HEK293 (cell line): Measurements from ENCODE around the gene SMARCB1.

Experiments
- CTCF ChIA-PET: fragments of 350-600 bp; formaldehyde crosslinking; extraction: SDS; loops from one replicate; lab custom pipeline; 2021; ENCODE audit warnings: antibody characterized with exemption; lab: Yijun Ruan, JAX
- POLR2A ChIA-PET: fragments of 300-600 bp; formaldehyde crosslinking; extraction: SDS; loops from one replicate; lab custom pipeline; 2020; ENCODE audit warnings: antibody characterized with exemption, inconsistent platforms; lab: Yijun Ruan, JAX
- H3K27ac ChIP-seq: fragments of 200-500 bp; sonication (Bioruptor generic); 2 replicates; pipeline ENCODE4 v1.5.1; 2014; ENCODE audit warnings: low read depth, low read length, control low read depth, inconsistent platforms; ENCODE audit errors: extremely low read depth
- H3K36me3 ChIP-seq, 2 experiments: fragments of 200-500 bp in 1 of 2; sonication (Bioruptor generic) in 1 of 2; 1 replicate in 1 of 2; 2 replicates in 1 of 2; pipeline ENCODE4 v1.5.1; 2014 to 2017; ENCODE audit warnings: inconsistent platforms in 2 of 2, low read length in 2 of 2; ENCODE audit not compliant: control insufficient read depth in 2 of 2, insufficient read depth in 1 of 2
- H3K4me1 ChIP-seq: fragments of 200-500 bp; sonication (Bioruptor generic); 2 replicates; pipeline ENCODE4 v1.5.1; 2014; ENCODE audit warnings: mild to moderate bottlenecking, low read length, inconsistent platforms; ENCODE audit not compliant: control insufficient read depth, insufficient read depth
- H3K4me3 ChIP-seq: 2 replicates; pipeline ENCODE4 v1.5.1; 2011; ENCODE audit warnings: low read depth, mild to moderate bottlenecking, control low read depth, low read length, moderate library complexity
- H3K9me3 ChIP-seq: fragments of 200-500 bp; sonication (Bioruptor generic); 2 replicates; pipeline ENCODE4 v1.5.1; 2014; ENCODE audit warnings: low read depth, low read length, inconsistent platforms; ENCODE audit not compliant: control insufficient read depth, insufficient read depth
- HOXD13 ChIP-seq: sonication (generic); formaldehyde crosslinking; IDR thresholded peaks from 2 replicates; pipeline ENCODE4 v1.8.0; 2022; ENCODE audit warnings: missing genetic modification reagents, borderline replicate concordance
- KLF7 ChIP-seq: fragments of 450-650 bp; formaldehyde crosslinking; IDR thresholded peaks from 2 replicates; pipeline ENCODE4 v1.5.1; 2016; ENCODE audit warnings: missing biosample characterization, missing genetic modification characterization, borderline replicate concordance
- OSR2 ChIP-seq: fragments of 450-650 bp; formaldehyde crosslinking; IDR thresholded peaks from 2 replicates; pipeline ENCODE4 v1.5.1; 2016; ENCODE audit warnings: missing biosample characterization, missing genetic modification characterization
- SP7 ChIP-seq: fragments of 450-650 bp; formaldehyde crosslinking; IDR thresholded peaks from 2 replicates; pipeline ENCODE4 v1.5.1; 2016; ENCODE audit warnings: missing biosample characterization, missing genetic modification characterization
- ZBTB7A ChIP-seq: fragments of 450-650 bp; formaldehyde crosslinking; IDR thresholded peaks from 2 replicates; pipeline ENCODE4 v1.5.1; 2016; ENCODE audit warnings: low read depth, missing biosample characterization, missing genetic modification characterization
- ZFP41 ChIP-seq: fragments of 450-650 bp; formaldehyde crosslinking; IDR thresholded peaks from 2 replicates; pipeline ENCODE4 v1.5.1; 2016; ENCODE audit warnings: missing biosample characterization, missing genetic modification characterization, borderline replicate concordance
- ZIC2 ChIP-seq: fragments of 450-650 bp; formaldehyde crosslinking; IDR thresholded peaks from 2 replicates; pipeline ENCODE4 v1.5.1; 2016; ENCODE audit warnings: missing biosample characterization, missing genetic modification characterization
- ZNF112 ChIP-seq: fragments of 450-650 bp; formaldehyde crosslinking; IDR thresholded peaks from 2 replicates; pipeline ENCODE4 v1.5.0; 2017; ENCODE audit warnings: missing biosample characterization, missing genetic modification characterization
- ZNF121 ChIP-seq: fragments of 450-650 bp; formaldehyde crosslinking; IDR thresholded peaks from 2 replicates; pipeline ENCODE4 v1.5.1; 2016; ENCODE audit warnings: missing biosample characterization, missing genetic modification characterization
- ZNF133 ChIP-seq: fragments of 450-650 bp; formaldehyde crosslinking; IDR thresholded peaks from 2 replicates; pipeline ENCODE4 v1.5.1; 2016; ENCODE audit warnings: missing biosample characterization, missing genetic modification characterization
- ZNF324 ChIP-seq: fragments of 450-650 bp; formaldehyde crosslinking; IDR thresholded peaks from 2 replicates; pipeline ENCODE4 v1.5.1; 2016; ENCODE audit warnings: missing biosample characterization, missing genetic modification characterization
- ZNF341 ChIP-seq: fragments of 450-650 bp; formaldehyde crosslinking; IDR thresholded peaks from 2 replicates; pipeline ENCODE4; 2016; ENCODE audit warnings: low read depth, missing biosample characterization, missing genetic modification characterization
- ZNF530 ChIP-seq: fragments of 450-650 bp; formaldehyde crosslinking; IDR thresholded peaks from 2 replicates; pipeline ENCODE4 v1.5.1; 2016; ENCODE audit warnings: low read depth, missing biosample characterization, missing genetic modification characterization
- ZNF621 ChIP-seq: fragments of 450-650 bp; formaldehyde crosslinking; IDR thresholded peaks from 2 replicates; pipeline ENCODE4 v1.5.1; 2017; ENCODE audit warnings: missing biosample characterization, missing genetic modification characterization
- ZNF623 ChIP-seq: fragments of 450-650 bp; formaldehyde crosslinking; IDR thresholded peaks from 2 replicates; pipeline ENCODE4 v1.5.1; 2016; ENCODE audit warnings: missing biosample characterization, missing genetic modification characterization
- ZNF626 ChIP-seq: fragments of 450-650 bp; sonication (Bioruptor Pico); formaldehyde crosslinking; IDR thresholded peaks from 2 replicates; pipeline ENCODE4 v1.5.1; 2018; ENCODE audit warnings: missing biosample characterization, missing genetic modification characterization, inconsistent platforms
- ZSCAN23 ChIP-seq: fragments of 450-650 bp; formaldehyde crosslinking; IDR thresholded peaks from 2 replicates; pipeline ENCODE4 v1.5.1; 2016; ENCODE audit warnings: missing biosample characterization, missing genetic modification characterization
- ZXDB ChIP-seq: fragments of 450-650 bp; formaldehyde crosslinking; IDR thresholded peaks from 2 replicates; pipeline ENCODE4 v1.5.1; 2016; ENCODE audit warnings: missing biosample characterization, missing genetic modification characterization
- TF ChIP-seq, protein P1 (sequence below): fragments of 450-650 bp; IDR thresholded peaks from 2 replicates; pipeline ENCODE4 v1.5.1; 2018; ENCODE audit warnings: missing biosample characterization, missing genetic modification characterization
- TF ChIP-seq, protein P2 (sequence below): fragments of 450-650 bp; formaldehyde crosslinking; IDR thresholded peaks from 2 replicates; pipeline ENCODE4 v1.5.1; 2016; ENCODE audit warnings: missing biosample characterization, missing genetic modification characterization
- TF ChIP-seq, protein P3 (sequence below): fragments of 450-650 bp; formaldehyde crosslinking; IDR thresholded peaks from 2 replicates; pipeline ENCODE4 v1.5.1; 2017; ENCODE audit warnings: missing biosample characterization, missing genetic modification characterization
- TF ChIP-seq, protein P4 (sequence below): fragments of 450-650 bp; formaldehyde crosslinking; IDR thresholded peaks from 2 replicates; pipeline ENCODE4 v1.5.1; 2016; ENCODE audit warnings: missing biosample characterization, missing genetic modification characterization
- TF ChIP-seq, protein P5 (sequence below): fragments of 450-650 bp; formaldehyde crosslinking; IDR thresholded peaks from 2 replicates; pipeline ENCODE4 v1.5.1; 2016; ENCODE audit warnings: missing biosample characterization, missing genetic modification characterization

SMARCB1 gene

DNA sequence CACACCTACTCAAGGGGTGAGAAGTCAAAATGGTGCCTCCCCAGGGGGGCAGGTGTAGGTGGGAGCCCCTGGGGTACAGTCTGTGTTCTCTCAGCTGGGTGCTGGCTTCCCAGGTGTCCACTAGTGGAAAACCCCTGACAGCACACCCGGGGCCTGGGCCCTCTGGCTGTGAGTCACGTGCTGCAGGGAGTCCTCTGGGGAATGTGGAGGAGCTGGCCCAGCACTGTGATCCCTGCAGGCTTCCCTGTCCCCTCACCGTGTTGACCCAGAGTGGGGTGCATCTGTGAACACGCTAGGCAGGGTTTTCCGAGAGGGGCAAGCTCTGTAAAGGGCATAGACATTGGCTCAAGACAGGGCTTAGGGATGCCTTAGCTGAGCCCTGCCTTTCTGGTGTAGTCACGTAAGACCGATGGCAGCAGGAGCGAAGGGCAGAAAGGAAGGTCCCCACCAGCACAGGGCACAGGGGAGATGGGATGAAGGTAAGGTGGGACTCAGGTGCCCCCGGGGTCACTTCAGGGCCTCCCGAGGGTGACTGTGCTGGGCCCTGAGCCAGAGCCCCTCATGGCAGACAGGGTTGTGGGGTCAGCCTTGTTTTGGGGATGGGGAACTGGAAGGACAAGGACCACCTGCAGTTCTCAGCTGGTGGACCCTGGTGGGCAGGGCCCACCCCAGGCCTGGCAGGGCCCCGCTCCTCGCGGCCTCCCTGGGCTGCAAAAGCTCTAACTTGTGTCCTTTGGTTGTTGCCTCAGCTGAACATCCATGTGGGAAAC is 37.9 kb downstream of the SMARCB1 start:
- peaks cover 36 to 91% of the 10 kb centered on the region in 2 experiments for H3K36me3 ChIP-seq
- CTCF ChIA-PET: interaction anchor here (0.6 to 0.7 kb wide), 3 partner anchors 104 to 510 kb away, joined by 3 read pairs; no protein-coding TSS in a partner anchor

DNA sequence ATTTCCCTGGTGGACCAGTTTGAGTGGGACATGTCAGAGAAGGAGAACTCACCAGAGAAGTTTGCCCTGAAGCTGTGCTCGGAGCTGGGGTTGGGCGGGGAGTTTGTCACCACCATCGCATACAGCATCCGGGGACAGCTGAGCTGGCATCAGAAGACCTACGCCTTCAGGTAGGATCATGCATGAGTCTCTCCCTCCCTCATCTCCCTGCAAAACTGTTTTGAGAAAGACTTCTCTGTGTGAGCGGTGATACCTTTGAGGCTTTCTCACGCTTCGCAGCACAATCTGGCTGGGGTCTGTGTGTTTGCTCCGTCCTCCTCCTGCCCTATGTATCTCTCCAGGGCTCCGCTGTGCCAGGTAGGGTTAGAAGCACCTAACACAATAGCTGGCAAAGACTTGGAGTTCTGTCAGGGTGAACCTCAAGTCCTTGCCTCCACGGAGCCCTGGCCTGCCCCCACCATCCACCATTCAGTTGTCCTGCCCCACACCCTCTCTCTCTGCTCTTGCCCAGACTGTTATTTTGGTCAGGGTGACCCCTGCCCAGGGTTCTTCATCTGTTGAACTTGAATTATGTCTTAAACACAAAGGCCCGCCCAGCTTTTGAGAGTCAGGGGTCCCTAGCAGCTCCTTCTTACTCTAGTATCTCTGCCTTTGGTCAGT is 38.6 kb downstream of the SMARCB1 start:
- no peak for TF ChIP-seq ZNF324
- no peak for TF ChIP-seq ZNF623 (tag by site-specific recombination)
- no peak for TF ChIP-seq KLF7 (tag by site-specific recombination)
- TF ChIP-seq, protein P1, sequence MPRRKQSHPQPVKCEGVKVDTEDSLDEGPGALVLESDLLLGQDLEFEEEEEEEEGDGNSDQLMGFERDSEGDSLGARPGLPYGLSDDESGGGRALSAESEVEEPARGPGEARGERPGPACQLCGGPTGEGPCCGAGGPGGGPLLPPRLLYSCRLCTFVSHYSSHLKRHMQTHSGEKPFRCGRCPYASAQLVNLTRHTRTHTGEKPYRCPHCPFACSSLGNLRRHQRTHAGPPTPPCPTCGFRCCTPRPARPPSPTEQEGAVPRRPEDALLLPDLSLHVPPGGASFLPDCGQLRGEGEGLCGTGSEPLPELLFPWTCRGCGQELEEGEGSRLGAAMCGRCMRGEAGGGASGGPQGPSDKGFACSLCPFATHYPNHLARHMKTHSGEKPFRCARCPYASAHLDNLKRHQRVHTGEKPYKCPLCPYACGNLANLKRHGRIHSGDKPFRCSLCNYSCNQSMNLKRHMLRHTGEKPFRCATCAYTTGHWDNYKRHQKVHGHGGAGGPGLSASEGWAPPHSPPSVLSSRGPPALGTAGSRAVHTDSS (tag by site-specific recombination): no peak
- TF ChIP-seq ZNF341 (tag by site-specific recombination): no peak
- TF ChIP-seq ZNF133 (tag by site-specific recombination): no peak
- TF ChIP-seq ZNF121 (tag by site-specific recombination): no peak
- no peak for TF ChIP-seq ZSCAN23 (tag by site-specific recombination)
- TF ChIP-seq ZXDB (tag by site-specific recombination): no peak
- TF ChIP-seq ZBTB7A: no peak
- TF ChIP-seq, protein P2, sequence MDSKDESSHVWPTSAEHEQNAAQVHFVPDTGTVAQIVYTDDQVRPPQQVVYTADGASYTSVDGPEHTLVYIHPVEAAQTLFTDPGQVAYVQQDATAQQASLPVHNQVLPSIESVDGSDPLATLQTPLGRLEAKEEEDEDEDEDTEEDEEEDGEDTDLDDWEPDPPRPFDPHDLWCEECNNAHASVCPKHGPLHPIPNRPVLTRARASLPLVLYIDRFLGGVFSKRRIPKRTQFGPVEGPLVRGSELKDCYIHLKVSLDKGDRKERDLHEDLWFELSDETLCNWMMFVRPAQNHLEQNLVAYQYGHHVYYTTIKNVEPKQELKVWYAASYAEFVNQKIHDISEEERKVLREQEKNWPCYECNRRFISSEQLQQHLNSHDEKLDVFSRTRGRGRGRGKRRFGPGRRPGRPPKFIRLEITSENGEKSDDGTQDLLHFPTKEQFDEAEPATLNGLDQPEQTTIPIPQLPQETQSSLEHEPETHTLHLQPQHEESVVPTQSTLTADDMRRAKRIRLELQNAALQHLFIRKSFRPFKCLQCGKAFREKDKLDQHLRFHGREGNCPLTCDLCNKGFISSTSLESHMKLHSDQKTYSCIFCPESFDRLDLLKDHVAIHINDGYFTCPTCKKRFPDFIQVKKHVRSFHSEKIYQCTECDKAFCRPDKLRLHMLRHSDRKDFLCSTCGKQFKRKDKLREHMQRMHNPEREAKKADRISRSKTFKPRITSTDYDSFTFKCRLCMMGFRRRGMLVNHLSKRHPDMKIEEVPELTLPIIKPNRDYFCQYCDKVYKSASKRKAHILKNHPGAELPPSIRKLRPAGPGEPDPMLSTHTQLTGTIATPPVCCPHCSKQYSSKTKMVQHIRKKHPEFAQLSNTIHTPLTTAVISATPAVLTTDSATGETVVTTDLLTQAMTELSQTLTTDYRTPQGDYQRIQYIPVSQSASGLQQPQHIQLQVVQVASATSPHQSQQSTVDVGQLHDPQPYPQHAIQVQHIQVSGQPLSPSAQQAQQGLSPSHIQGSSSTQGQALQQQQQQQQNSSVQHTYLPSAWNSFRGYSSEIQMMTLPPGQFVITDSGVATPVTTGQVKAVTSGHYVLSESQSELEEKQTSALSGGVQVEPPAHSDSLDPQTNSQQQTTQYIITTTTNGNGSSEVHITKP: no peak
- TF ChIP-seq, protein P3, sequence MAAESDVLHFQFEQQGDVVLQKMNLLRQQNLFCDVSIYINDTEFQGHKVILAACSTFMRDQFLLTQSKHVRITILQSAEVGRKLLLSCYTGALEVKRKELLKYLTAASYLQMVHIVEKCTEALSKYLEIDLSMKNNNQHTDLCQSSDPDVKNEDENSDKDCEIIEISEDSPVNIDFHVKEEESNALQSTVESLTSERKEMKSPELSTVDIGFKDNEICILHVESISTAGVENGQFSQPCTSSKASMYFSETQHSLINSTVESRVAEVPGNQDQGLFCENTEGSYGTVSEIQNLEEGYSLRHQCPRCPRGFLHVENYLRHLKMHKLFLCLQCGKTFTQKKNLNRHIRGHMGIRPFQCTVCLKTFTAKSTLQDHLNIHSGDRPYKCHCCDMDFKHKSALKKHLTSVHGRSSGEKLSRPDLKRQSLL (tag by site-specific recombination): no peak
- no peak for TF ChIP-seq ZNF530
- no peak for TF ChIP-seq OSR2 (tag by site-specific recombination)
- no peak for TF ChIP-seq ZFP41 (tag by site-specific recombination)
- TF ChIP-seq, protein P4, sequence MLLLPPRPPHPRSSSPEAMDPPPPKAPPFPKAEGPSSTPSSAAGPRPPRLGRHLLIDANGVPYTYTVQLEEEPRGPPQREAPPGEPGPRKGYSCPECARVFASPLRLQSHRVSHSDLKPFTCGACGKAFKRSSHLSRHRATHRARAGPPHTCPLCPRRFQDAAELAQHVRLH: no peak
- no peak for TF ChIP-seq ZNF112 (tag by site-specific recombination)
- CTCF ChIA-PET: no interaction called here
- H3K4me3 ChIP-seq: no peak overlapping the region
- peaks cover 32 to 91% of the 10 kb centered on the region in 2 experiments for H3K36me3 ChIP-seq
- peak overlapping the region; percentile 68 for H3K27ac ChIP-seq
- H3K9me3 ChIP-seq: no peaks in the 10 kb centered on the region
- POLR2A ChIA-PET: interaction anchor here (0.8 kb wide), 1 partner anchor 24 kb away, joined by 3 read pairs; no protein-coding TSS in a partner anchor
- no peaks in the 10 kb centered on the region for H3K4me1 ChIP-seq

More for the DNA sequence above, 37.9 kb downstream of the SMARCB1 start:
- H3K4me3 ChIP-seq: no peak overlapping the region
- TF ChIP-seq ZNF621 (tag by site-specific recombination): no peak
- no peak for TF ChIP-seq ZNF626 (tag by site-specific recombination)
- no peak for TF ChIP-seq SP7 (tag by site-specific recombination)
- TF ChIP-seq, protein P5, sequence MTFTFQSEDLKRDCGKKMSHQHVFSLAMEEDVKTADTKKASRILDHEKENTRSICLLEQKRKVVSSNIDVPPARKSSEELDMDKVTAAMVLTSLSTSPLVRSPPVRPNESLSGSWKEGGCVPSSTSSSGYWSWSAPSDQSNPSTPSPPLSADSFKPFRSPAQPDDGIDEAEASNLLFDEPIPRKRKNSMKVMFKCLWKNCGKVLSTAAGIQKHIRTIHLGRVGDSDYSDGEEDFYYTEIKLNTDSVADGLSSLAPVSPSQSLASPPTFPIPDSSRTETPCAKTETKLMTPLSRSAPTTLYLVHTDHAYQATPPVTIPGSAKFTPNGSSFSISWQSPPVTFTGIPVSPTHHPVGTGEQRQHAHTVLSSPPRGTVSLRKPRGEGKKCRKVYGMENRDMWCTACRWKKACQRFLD (tag by site-specific recombination): no peak
- TF ChIP-seq HOXD13 (CRISPR knock-in tag): no peak
- peak; percentile 95 for TF ChIP-seq ZIC2
- no peaks in the 10 kb centered on the region for H3K9me3 ChIP-seq
- no peak overlapping the region for H3K27ac ChIP-seq
- POLR2A ChIA-PET: interaction anchor here (0.8 kb wide), 1 partner anchor 25 kb away, joined by 3 read pairs; no protein-coding TSS in a partner anchor
- no peaks in the 10 kb centered on the region for H3K4me1 ChIP-seq
